B cell (primary cell): ENCODE data around the gene POLR3K.

Source experiments
- EZH2 ChIP-seq: IDR thresholded peaks from 2 replicates; pipeline ENCODE4 v1.6.1; 2012; ENCODE audit warnings: borderline replicate concordance, low read depth, mild to moderate bottlenecking, moderate library complexity, low read length; ENCODE audit not compliant: insufficient read depth, poor library complexity, severe bottlenecking
- TF ChIP-seq, protein P1 (sequence below): fragments of 200-600 bp; IDR thresholded peaks from one replicate; pipeline ENCODE4 v1.8.0; 2022; ENCODE audit warnings: antibody characterized with exemption, mild to moderate bottlenecking

DNA sequence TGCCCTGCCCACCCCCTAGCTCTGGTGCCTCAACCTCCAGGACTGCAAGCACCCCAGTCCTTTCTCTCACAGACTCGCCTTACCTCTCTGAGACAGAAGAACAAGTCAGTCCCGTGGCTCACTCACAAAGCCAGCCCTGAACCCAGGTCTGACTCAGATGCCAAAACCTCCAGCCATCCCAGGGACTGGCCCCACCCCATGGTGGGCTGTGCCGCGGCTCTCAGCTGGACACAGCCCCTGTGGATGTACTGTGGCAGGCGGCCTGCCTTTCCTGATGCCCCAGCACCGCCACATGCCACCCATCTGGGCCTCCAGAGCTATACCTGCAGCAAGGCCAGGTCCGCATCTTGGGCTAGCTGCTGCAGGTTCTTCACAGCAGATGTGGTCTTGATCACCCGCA, 44.4 kb upstream of the POLR3K start:
- TF ChIP-seq, protein P1, sequence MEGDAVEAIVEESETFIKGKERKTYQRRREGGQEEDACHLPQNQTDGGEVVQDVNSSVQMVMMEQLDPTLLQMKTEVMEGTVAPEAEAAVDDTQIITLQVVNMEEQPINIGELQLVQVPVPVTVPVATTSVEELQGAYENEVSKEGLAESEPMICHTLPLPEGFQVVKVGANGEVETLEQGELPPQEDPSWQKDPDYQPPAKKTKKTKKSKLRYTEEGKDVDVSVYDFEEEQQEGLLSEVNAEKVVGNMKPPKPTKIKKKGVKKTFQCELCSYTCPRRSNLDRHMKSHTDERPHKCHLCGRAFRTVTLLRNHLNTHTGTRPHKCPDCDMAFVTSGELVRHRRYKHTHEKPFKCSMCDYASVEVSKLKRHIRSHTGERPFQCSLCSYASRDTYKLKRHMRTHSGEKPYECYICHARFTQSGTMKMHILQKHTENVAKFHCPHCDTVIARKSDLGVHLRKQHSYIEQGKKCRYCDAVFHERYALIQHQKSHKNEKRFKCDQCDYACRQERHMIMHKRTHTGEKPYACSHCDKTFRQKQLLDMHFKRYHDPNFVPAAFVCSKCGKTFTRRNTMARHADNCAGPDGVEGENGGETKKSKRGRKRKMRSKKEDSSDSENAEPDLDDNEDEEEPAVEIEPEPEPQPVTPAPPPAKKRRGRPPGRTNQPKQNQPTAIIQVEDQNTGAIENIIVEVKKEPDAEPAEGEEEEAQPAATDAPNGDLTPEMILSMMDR: no peak
- no peak for TF ChIP-seq EZH2
